ENCODE results near the gene KRTCAP3. TPM values are rescaled to one million over a fixed set of nuclear protein-coding genes. Genes with fewer than 3 reads are reported as not detected.

The KRTCAP3 gene
- total and polyA plus RNA-seq, 2 of the 8 experiments (the other 6 are each of a cell fraction or from before 2014, with no cell fraction given), result 55.4 to 72.5 TPM

DNA sequence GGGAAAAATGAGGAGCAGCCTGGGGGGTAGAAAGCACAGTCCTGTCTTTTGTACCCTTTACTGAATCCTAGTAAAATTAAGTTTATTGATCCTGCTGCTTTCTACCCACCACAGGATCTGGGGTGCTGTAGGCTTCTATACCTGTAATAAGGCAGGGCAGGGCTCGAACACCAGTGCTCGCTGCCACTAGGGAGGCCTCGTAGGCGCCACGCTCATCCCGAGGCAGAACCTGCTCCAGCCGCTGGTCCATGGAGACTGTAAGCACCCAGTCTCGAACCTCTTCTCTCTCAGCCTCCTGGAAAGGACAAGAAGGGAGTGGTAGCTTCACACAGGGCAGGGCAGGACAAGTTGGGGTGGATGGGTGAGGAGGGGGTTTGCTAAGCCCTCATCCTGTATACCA lies 3.0 kb downstream of the KRTCAP3 start:
- 91% methylated on average over 8 of the region's 8 CpGs; no CpG with 5 or more reads in 1 of the 2 experiments for WGBS, 2 experiments (ENCODE audit: extremely low coverage in 1 of 2, insufficient coverage in 1 of 2, insufficient read length in 1 of 2, insufficient replicate concordance in 2 of 2, low coverage in 1 of 2, low lambda C conversion rate in 2 of 2, missing lambda C conversion rate in 1 of 2)
- no peak overlapping the region for H4K5ac ChIP-seq (ENCODE audit: insufficient read length, low read depth, low read length)
- no peak overlapping the region for H2BK15ac ChIP-seq (ENCODE audit: low read length)
- no peaks in the 10 kb centered on the region for H3K27me3 ChIP-seq (replicated peaks in 1 of 4; ENCODE audit: control insufficient read depth in 3 of 4, extremely low read depth in 1 of 4, insufficient read depth in 3 of 4, low read length in 3 of 4)
- no peaks in the 10 kb centered on the region for H3K9me3 ChIP-seq (ENCODE audit: insufficient read depth in 2 of 2, low read depth in 1 of 2, low read length in 1 of 2)
- no peaks in the 10 kb centered on the region for H3K79me2 ChIP-seq (ENCODE audit: control insufficient read depth in 1 of 2, insufficient read depth in 2 of 2, low read length in 2 of 2)
- peaks cover 8% of the 10 kb centered on the region for H3K23me2 ChIP-seq (ENCODE audit: low read depth, low read length)
- no peak overlapping the region for H2BK120ac ChIP-seq (replicated peaks; ENCODE audit: low read depth, low read length)
- H2BK5ac ChIP-seq (ENCODE audit: low read depth, low read length), result no peak overlapping the region
- H3K4me1 ChIP-seq (replicated peaks in 1 of 4; ENCODE audit: control insufficient read depth in 3 of 4, insufficient read depth in 4 of 4, low read length in 3 of 4), result peaks cover 0 to 14% (median 8%) of the 10 kb centered on the region in 4 experiments; a peak in 5 of 7 replicates
- no peak overlapping the region for H3K18ac ChIP-seq (ENCODE audit: extremely low read depth, low read length)
- peak overlapping the region; percentile 9; the same call in 1 of the 2 replicates for H4K8ac ChIP-seq (ENCODE audit: extremely low read depth, insufficient read depth, low read length)
- no peak overlapping the region for H3K56ac ChIP-seq (replicated peaks; ENCODE audit: insufficient read length, low read depth, low read length)
- no peak for DNase-seq (ENCODE audit: low read depth in 1 of 2, low spot score in 2 of 2)
- no peak overlapping the region for H3K4me3 ChIP-seq (ENCODE audit: extremely low read depth in 1 of 4, insufficient read depth in 2 of 4, low read depth in 3 of 4, low read length in 4 of 4)
- CTCF ChIA-PET (ENCODE audit: partially characterized antibody), result interaction anchor here (1.0 kb wide), 1 partner anchor 239 kb away, joined by 4 read pairs; no protein-coding TSS in a partner anchor
- no peak overlapping the region for H4K91ac ChIP-seq (replicated peaks; ENCODE audit: insufficient read length, low read length)
- no peaks in the 10 kb centered on the region for H4K20me1 ChIP-seq (replicated peaks in 1 of 2; ENCODE audit: control insufficient read depth in 1 of 2, insufficient read depth in 2 of 2, low read length in 2 of 2)
- H2BK12ac ChIP-seq (ENCODE audit: low read depth, low read length), result no peak overlapping the region
- H3K79me1 ChIP-seq (ENCODE audit: low read depth, low read length), result no peaks in the 10 kb centered on the region; the same call in 1 of the 2 replicates
- H3K9ac ChIP-seq (replicated peaks in 1 of 4; ENCODE audit: extremely low read depth in 1 of 4, low read depth in 3 of 4, low read length in 3 of 4), result no peak overlapping the region
- H3K14ac ChIP-seq (ENCODE audit: insufficient read length), result no peak overlapping the region
- POLR2A ChIA-PET (ENCODE audit: partially characterized antibody), result interaction anchor here (0.6 to 1.5 kb wide), 6 partner anchors 10 to 224 kb away, joined by 3 to 10 read pairs (median 4); partner anchors contain the start of genes GTF3C2, NRBP1 and PPM1G
- no peak overlapping the region for H3K23ac ChIP-seq (ENCODE audit: insufficient read length)
- FAIRE-seq, result no peak
- H2AFZ ChIP-seq (ENCODE audit: low read length), result no peak overlapping the region
- H2BK20ac ChIP-seq (ENCODE audit: low read length), result no peak overlapping the region
- no peak overlapping the region for H3K4ac ChIP-seq (replicated peaks; ENCODE audit: insufficient read length, low read depth, low read length)
- H3K36me3 ChIP-seq (ENCODE audit: control insufficient read depth in 2 of 4, insufficient read depth in 4 of 4, low read length in 3 of 4), result peaks cover 8 to 27% (median 13%) of the 10 kb centered on the region in 4 experiments; a peak in 7 of 8 replicates
- no peak overlapping the region for H3K4me2 ChIP-seq (ENCODE audit: insufficient read depth in 1 of 2, low read depth in 2 of 2, low read length in 2 of 2)
- H3K27ac ChIP-seq (ENCODE audit: low read depth, low read length), result no peak overlapping the region
- no peak overlapping the region for H2AK5ac ChIP-seq (ENCODE audit: low read depth, low read length)
- no peak for TF ChIP-seq ASH2L (IDR thresholded peaks at IDR 0.05; ENCODE audit: low read length)
- no peak for TF ChIP-seq HDAC6 (IDR thresholded peaks at IDR 0.05; ENCODE audit: low read depth, low read length)
- no peak for TF ChIP-seq HDAC2 (IDR thresholded peaks at IDR 0.05; ENCODE audit: borderline replicate concordance in 1 of 2, low read depth in 2 of 2, low read length in 2 of 2)
- no peak for TF ChIP-seq YY1 (IDR thresholded peaks at IDR 0.05; ENCODE audit: low read depth, low read length)
- no peak for TF ChIP-seq EP300 (IDR thresholded peaks at IDR 0.05; ENCODE audit: borderline replicate concordance in 1 of 2, low read depth in 2 of 2, low read length in 2 of 2)
- no peak for TF ChIP-seq CHD2 (IDR thresholded peaks at IDR 0.05; ENCODE audit: low read length)
